A549 treated with AZD2906 at 1 μM for 4 hours (cell line): Measurements from ENCODE around the gene GALNT3. TPM values are rescaled to one million over a fixed set of nuclear protein-coding genes. Genes with fewer than 3 reads are reported as not detected.

Experiments
- total RNA-seq: library from RNA; stranded (reverse); fragments of 200-300 nt; extraction: Qiagen RNA extraction; gene quantifications from 5 replicates; pipeline ENCODE4 v1.2.3, GENCODE V29; 2022

GALNT3 gene
- 0.06 to 0.08 TPM in 2 of 5 replicates, not detected in the others for total RNA-seq

DNA sequence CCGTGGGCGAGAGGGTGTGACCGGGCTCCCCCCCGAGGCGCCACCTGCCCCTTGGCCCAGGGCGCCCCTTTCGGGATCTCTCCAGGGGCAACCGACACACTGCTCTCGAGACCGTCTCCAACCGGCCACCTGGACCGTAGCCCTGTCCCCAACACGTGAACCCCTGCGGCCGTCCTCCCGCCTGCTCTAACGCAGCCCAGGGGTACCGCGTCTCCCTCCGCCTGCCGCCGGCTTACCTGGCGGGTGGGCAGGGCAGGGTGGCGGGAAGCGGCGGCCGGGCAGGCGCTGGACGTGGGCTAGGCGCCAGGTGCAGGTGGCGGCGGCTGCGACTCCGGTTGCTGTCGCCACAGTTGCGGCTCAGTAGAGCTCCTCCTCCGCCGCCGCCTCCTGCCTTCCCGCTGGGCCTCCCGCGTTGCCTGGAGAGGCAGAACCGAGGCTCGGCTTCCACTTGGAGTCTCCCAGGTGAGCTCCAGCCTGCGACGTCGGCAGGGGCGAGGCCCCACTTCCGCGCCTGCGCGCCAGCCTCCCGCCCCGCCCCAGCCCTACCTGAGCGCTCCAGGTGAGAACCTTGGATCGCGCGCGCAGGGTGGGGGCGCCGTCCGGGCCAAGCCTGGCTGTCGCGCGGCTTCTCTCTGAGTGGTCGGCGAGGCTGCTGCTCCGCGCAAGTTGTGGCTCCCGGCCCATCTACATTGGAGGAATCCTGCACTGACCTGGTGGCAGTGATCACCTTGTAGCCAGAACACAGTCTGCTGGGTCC, at the start of gene GALNT3:
TSS of gene GALNT3 (minus strand) at position 469 of the 757 bp plus-strand sequence. CDS start 23,547 bp downstream, outside the sequence.

Other genes starting within 250 kb of the GALNT3 start
- 2.8 to 6.0 TPM (median 3.9 TPM) in 5 replicates for gene TTC21B, start 159.5 kb upstream of the GALNT3 start, total RNA-seq